ENCODE data around the gene DOCK4.

GRCh38 chr7:111893190-111893589 is 313.0 kb downstream of the DOCK4 start:
- TF ChIP-seq MAX (IDR thresholded peaks at IDR 0.05; ENCODE audit: low read depth, low read length) (no peak), EZH2 (IDR thresholded peaks at IDR 0.05; ENCODE audit: borderline replicate concordance, control insufficient read depth, low read depth, low read length) (no peak)
- TF ChIP-seq, protein P1, sequence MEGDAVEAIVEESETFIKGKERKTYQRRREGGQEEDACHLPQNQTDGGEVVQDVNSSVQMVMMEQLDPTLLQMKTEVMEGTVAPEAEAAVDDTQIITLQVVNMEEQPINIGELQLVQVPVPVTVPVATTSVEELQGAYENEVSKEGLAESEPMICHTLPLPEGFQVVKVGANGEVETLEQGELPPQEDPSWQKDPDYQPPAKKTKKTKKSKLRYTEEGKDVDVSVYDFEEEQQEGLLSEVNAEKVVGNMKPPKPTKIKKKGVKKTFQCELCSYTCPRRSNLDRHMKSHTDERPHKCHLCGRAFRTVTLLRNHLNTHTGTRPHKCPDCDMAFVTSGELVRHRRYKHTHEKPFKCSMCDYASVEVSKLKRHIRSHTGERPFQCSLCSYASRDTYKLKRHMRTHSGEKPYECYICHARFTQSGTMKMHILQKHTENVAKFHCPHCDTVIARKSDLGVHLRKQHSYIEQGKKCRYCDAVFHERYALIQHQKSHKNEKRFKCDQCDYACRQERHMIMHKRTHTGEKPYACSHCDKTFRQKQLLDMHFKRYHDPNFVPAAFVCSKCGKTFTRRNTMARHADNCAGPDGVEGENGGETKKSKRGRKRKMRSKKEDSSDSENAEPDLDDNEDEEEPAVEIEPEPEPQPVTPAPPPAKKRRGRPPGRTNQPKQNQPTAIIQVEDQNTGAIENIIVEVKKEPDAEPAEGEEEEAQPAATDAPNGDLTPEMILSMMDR (IDR thresholded peaks at IDR 0.05 in 2 of 3, conservative IDR thresholded peaks at IDR 0.05 in 1 of 3; ENCODE audit: control insufficient read depth in 2 of 3, extremely low read depth in 1 of 3, insufficient read depth in 1 of 3, low read depth in 3 of 3, low read length in 3 of 3): no peak
